Measurements from ENCODE around the gene HTT-AS. TPM values are rescaled to one million over a fixed set of nuclear protein-coding genes. Genes with fewer than 3 reads are reported as not detected.

The HTT-AS gene
- total and polyA plus RNA-seq, 5 donors: not detected

DNA sequence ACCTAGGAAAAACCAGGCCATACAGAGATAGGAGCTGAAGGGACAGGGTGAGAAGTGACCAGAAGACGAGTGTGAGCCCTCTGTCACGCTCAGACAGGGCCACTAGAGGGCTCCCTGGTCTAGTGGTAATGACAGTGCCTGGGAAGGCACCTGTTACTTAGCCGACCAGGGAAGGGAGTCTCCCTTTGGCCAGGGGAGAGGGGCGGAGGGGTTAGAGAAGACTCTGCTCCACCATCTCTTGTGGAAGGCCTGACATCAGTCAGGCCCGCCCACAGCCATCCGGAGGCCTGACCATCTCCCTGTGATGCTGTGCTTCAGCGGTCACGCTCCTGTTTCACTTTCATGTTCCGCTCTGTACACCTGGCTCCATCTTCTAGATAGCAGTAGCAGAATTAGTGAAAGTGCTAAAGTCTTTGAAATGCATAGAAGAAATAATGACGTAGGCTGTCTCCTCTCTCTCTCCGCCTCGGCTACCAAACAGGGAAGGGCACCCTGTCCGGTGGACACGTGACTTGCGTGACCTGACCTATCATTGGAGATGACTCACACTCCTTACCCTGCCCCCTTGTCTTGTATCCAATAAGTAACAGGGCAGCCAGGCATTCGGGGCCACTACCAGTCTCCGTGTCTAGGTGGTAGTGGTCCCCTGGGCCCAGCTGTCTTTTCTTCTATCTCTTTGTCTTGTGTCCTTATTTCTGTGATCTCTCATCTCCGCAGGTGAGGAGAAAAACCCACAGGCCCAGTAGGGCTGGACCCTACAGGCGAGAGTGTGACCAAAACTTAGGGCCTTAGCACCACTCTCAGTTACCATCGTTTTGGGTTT is 26.7 kb downstream of the HTT-AS start:
- H3K27ac ChIP-seq (ENCODE audit: low read length): no peak overlapping the region
- 57% methylated on average over 20 of the region's 20 CpGs for WGBS
- intact Hi-C loops (cut with DNase I): no loop called here
- DNase-seq (peak; percentile 56 to 86 (median 75)), ATAC-seq (peak; percentile 60 to 61)
- no peak overlapping the region for H3K4me3 ChIP-seq (ENCODE audit: low read length)
- H3K4me1 ChIP-seq (ENCODE audit: control insufficient read depth, insufficient read depth, low read length): peaks cover under 1% of the 10 kb centered on the region
- H3K9me3 ChIP-seq (ENCODE audit: control insufficient read depth, low read length): no peaks in the 10 kb centered on the region
- H3K27me3 ChIP-seq (ENCODE audit: control insufficient read depth, insufficient read depth): no peaks in the 10 kb centered on the region

DNA sequence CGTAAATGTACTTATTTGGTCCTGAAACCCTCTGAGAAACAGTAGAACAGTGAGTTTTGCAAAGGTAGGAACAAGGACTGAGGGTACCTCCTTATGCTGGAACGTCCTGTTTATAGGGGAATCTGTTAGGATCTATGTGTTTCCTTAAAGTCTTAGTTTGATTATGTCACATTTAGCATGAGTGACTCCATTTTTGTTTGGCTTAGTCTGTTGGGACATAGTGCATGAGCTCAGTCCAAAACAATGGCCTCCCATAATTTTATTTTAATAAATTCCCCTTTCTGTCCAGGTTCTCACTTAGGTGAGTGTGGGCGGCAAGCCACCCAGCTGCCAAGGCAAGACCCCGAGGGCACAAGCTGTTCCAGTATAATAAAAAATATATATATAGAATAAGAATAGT is 27.7 kb downstream of the HTT-AS start:
- 82% methylated on average over 4 of the region's 4 CpGs for whole genome bisulfite sequencing
- Histone ChIP-seq H3K9me3 (ENCODE audit: control insufficient read depth, low read length) (no peaks in the 10 kb centered on the region), H3K4me3 (ENCODE audit: low read length) (no peak overlapping the region), H3K27ac (ENCODE audit: low read length) (no peak overlapping the region), H3K27me3 (ENCODE audit: control insufficient read depth, insufficient read depth) (no peaks in the 10 kb centered on the region), H3K4me1 (ENCODE audit: control insufficient read depth, insufficient read depth, low read length) (peaks cover 2% of the 10 kb centered on the region)
- intact Hi-C loops (cut with DNase I): no loop called here
- ATAC-seq: no peak
- DNase-seq: peak in 1 of 3 donors; percentile 32

DNA sequence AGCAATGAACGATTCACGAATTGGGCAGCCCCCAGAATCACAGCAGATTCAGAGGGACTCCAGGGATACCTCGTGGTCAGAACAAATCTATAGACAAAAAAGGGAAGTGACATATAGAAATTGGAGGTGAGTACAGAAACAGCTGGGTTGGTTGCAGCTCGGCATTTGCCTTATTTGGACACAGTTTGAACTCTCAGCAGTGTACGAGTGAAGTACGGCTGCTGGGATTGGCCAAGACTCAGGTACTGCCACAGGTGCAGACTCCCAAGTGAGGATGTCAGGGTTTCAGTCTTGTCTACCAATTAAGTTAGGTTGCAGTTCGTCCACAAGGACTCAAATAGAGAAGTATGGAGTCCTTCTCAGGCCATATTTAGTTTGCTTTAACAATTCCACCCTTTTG is 28.2 kb downstream of the HTT-AS start:
- Histone ChIP-seq H3K9me3 (ENCODE audit: control insufficient read depth, low read length) (no peaks in the 10 kb centered on the region), H3K27me3 (ENCODE audit: control insufficient read depth, insufficient read depth) (no peaks in the 10 kb centered on the region), H3K4me1 (ENCODE audit: control insufficient read depth, insufficient read depth, low read length) (peaks cover 2% of the 10 kb centered on the region), H3K4me3 (ENCODE audit: low read length) (no peak overlapping the region), H3K27ac (ENCODE audit: low read length) (no peak overlapping the region)
- ATAC-seq (no peak), DNase-seq (peak in 1 of 3 donors; percentile 3)
- intact Hi-C loops (cut with DNase I): no loop called here
- 74% methylated on average over 7 of the region's 7 CpGs for WGBS

DNA sequence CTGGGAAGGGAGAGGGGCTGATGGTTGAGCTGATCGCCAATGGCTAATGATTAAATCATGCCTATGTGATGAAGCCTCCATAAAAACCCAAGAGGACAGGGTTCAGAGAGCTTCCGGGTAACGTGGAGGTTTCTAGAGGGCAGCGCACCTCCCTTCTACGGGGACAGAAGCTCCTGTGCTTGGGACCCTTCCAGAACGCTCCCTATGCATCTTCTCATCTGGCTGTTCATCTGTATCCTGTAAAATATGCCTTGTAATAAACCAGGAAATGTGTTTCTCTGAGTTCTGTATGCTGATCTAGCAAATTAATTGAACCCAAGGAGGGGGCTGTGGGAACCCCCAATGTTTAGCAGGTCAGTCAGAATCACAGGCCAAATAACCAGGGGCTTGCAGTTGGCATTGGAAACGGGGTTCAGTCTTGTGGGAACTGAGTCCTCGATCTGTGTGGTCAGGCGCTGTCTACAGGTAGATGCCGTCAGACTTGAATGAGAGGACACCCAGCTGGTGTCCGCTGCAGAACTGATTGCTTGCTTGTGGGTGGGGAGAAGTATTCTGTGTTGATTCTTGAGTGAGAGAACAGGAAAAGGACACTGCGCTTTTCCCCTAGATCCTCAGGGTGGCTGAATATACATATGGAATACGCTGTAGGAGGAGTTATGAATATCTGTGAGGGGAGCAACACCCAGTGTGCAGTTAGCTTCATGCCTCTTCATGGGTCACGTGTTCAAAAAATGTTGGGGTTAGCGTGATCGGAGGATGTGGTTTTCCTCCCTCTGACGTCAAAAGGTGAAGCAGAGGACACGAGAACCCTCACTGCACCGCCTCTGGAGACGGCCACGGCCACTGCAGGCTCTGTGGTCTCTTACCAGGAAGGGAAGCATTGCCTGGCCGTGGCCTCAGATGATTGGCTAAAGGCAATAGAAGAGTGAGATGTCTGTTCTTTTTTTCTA is 29.2 kb downstream of the HTT-AS start:
- H3K27ac ChIP-seq (ENCODE audit: low read length): no peak overlapping the region
- DNase-seq (peak in 2 of 3 donors; percentile 82 to 87), ATAC-seq (no peak)
- H3K4me1 ChIP-seq (ENCODE audit: control insufficient read depth, insufficient read depth, low read length): peaks cover 2% of the 10 kb centered on the region
- intact Hi-C loops (cut with DNase I): no loop called here
- no peaks in the 10 kb centered on the region for H3K9me3 ChIP-seq (ENCODE audit: control insufficient read depth, low read length)
- no peak overlapping the region for H3K4me3 ChIP-seq (ENCODE audit: low read length)
- WGBS: 71% methylated on average over 22 of the region's 22 CpGs
- H3K27me3 ChIP-seq (ENCODE audit: control insufficient read depth, insufficient read depth): no peaks in the 10 kb centered on the region

DNA sequence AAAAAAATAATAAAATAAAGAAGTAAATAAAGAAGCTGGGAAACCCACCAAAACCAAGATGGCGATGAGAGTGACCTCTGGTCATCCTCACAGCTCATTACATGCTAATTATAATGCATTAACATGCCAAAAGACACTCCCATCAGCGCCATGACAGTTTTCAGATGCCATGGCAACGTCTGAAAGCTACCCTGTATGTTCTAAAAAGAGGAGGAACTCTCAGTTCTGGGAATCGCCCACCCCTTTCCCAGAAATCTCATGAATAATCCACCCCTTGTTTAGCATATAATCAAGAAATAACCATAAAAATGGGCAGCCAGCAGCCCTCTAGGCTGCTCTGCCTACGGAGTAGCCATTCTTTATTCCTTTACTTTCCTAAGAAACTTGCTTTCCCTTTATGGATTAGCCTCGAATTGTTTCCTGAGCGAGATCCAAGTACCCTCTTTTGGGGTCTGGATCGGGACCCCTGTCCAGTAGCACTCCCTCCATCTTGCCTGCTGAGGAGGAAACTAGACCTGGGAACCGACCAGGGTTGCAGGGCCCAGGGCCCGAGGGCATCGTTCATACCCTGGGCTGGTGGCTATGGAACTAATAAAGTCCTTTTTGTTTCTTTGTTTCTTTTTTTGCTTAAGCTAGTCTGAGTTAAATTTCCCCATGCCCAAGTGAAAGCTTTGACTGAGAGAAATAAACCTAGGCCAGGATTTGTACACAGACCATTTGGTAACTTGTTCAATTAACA is 30.9 kb downstream of the HTT-AS start:
- peaks cover 2% of the 10 kb centered on the region for H3K4me1 ChIP-seq (ENCODE audit: control insufficient read depth, insufficient read depth, low read length)
- ATAC-seq (no peak), DNase-seq (no peak)
- 88% methylated on average over 11 of the region's 11 CpGs for WGBS
- intact Hi-C loops (cut with DNase I): no loop called here
- no peaks in the 10 kb centered on the region for H3K27me3 ChIP-seq (ENCODE audit: control insufficient read depth, insufficient read depth)
- H3K27ac ChIP-seq (ENCODE audit: low read length): no peak overlapping the region
- H3K9me3 ChIP-seq (ENCODE audit: control insufficient read depth, low read length): no peaks in the 10 kb centered on the region
- H3K4me3 ChIP-seq (ENCODE audit: low read length): no peak overlapping the region

DNA sequence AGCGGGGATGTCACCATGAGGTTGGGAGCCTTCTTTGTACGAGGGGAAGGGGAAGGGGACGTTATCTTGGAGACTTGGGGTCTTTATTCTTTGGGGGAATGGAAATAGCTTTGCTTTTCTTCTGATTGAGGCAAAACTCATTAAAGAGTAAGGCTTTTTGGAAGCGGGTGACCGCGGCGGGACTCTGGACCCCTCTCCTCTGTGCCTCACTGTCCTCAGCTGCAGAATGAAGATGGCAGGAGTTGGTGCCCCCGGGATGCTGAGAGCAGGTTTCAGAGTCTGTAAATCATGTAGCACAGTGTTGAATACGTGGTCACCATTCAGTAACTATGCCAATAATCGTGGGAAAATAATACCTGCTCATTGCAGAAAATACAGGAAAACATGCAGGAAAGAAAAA is 32.1 kb downstream of the HTT-AS start:
- no peak for DNase-seq
- no peaks in the 10 kb centered on the region for H3K27me3 ChIP-seq (ENCODE audit: control insufficient read depth, insufficient read depth)

DNA sequence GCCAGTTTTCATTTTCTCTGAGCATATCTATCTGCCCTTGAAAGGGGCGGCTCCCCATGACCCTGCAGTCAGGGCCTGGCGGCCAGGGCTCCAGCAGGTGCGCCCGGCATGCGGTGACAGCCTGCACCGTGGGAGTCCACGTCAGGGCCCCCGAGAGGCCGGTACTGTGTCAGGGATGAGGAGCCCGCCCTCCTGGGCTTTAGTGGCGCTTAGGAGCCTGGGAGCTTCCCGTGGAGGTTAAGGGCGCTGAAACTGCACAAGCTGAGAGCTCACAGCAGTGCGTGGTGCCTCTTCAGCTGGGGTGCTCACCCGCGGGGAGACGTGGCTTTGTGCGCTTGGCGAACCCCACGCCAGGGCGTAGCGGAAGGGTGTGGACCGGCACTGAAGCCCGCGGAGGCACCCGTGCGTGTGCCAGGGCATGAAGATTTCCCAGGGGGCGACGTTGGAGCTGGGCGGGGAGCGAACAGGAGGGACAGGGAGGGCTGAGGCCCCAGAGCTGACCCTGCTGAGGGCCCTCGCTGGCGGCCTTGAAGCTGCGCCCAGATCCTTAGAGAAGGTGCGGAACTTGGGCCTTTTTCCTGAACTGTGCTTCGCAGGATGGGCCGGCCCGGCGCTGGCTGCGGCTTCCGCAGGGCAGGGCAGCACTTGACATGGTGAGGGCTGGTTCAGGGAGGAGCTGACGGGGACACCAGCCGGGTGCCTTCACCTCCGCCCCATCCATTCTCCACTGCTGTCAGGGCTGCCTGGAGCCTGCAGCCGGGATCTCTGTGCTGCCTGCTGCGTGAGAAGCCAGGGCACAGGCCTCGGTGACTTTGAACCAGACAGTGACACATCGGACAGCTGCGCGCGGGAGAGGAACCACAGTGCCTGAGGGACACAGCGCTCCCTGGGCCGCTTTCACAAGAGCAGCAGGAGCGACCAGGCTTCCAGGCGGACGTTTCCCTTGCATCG is 32.9 kb downstream of the HTT-AS start:
- H3K4me1 ChIP-seq (ENCODE audit: control insufficient read depth, insufficient read depth, low read length): peaks cover 6% of the 10 kb centered on the region
- intact Hi-C loops (cut with DNase I): no loop called here
- peak overlapping the region; percentile 37 for H3K27ac ChIP-seq (ENCODE audit: low read length)

More for the DNA sequence above, 32.1 kb downstream of the HTT-AS start:
- intact Hi-C loops (cut with DNase I): no loop called here
- no peak overlapping the region for H3K27ac ChIP-seq (ENCODE audit: low read length)
- H3K9me3 ChIP-seq (ENCODE audit: control insufficient read depth, low read length): no peaks in the 10 kb centered on the region
- H3K4me1 ChIP-seq (ENCODE audit: control insufficient read depth, insufficient read depth, low read length): peaks cover 6% of the 10 kb centered on the region
- H3K4me3 ChIP-seq (ENCODE audit: low read length): peak overlapping the region; percentile 38
- WGBS: 54% methylated on average over 10 of the region's 10 CpGs
- no peak for ATAC-seq

DNA sequence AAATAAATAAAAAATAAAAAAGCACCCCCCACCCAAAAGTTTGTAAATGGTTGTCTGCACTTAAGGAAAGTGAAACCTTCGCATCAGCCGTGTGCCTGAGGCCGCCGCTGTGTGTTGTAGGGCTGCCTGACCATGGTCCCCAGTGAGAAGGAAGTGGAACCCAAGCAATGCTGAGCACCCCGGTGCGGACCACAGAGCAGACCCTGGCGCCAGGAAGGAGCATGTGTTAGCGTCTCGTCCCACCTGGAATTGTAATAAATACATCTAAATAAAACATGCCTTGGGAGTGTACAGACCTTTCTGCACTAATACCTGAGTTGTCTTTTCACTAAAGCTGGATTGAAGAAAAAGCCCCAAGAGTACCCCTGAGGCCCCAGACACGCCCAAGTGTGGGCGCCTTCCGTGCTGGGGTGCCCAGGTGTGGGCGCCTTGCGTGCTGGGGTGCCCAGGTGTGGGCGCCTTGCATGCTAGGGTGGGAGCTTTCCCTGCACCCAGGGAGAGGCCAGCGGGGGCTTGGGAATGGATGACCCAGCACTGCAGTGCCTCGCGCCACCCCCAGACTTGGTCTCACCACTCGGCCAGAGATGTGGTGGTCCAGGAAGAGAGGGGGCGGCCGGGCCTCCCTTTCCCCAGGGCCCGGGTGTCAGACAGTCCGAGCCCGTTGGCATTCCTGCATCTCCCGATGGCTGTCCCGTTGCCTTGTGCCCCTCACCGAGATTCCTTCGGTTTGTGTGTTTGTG is 33.7 kb downstream of the HTT-AS start:
- H3K27me3 ChIP-seq (ENCODE audit: control insufficient read depth, insufficient read depth): no peaks in the 10 kb centered on the region
- peak in 1 of 3 donors; percentile 50 for DNase-seq
- H3K27ac ChIP-seq (ENCODE audit: low read length): no peak overlapping the region
- WGBS: 88% methylated on average over 28 of the region's 28 CpGs
- ATAC-seq: no peak
- no peaks in the 10 kb centered on the region for H3K9me3 ChIP-seq (ENCODE audit: control insufficient read depth, low read length)
- intact Hi-C loops (cut with DNase I): no loop called here
- no peak overlapping the region for H3K4me3 ChIP-seq (ENCODE audit: low read length)
- H3K4me1 ChIP-seq (ENCODE audit: control insufficient read depth, insufficient read depth, low read length): peaks cover 6% of the 10 kb centered on the region

More for the DNA sequence above, 32.9 kb downstream of the HTT-AS start:
- H3K4me3 ChIP-seq (ENCODE audit: low read length): peak overlapping the region; percentile 38
- WGBS: 33% methylated on average over 57 of the region's 57 CpGs
- ATAC-seq (peak; percentile 79 to 82), DNase-seq (peak; percentile 73 to 88 (median 86))
- no peaks in the 10 kb centered on the region for H3K27me3 ChIP-seq (ENCODE audit: control insufficient read depth, insufficient read depth)
- H3K9me3 ChIP-seq (ENCODE audit: control insufficient read depth, low read length): no peaks in the 10 kb centered on the region

DNA sequence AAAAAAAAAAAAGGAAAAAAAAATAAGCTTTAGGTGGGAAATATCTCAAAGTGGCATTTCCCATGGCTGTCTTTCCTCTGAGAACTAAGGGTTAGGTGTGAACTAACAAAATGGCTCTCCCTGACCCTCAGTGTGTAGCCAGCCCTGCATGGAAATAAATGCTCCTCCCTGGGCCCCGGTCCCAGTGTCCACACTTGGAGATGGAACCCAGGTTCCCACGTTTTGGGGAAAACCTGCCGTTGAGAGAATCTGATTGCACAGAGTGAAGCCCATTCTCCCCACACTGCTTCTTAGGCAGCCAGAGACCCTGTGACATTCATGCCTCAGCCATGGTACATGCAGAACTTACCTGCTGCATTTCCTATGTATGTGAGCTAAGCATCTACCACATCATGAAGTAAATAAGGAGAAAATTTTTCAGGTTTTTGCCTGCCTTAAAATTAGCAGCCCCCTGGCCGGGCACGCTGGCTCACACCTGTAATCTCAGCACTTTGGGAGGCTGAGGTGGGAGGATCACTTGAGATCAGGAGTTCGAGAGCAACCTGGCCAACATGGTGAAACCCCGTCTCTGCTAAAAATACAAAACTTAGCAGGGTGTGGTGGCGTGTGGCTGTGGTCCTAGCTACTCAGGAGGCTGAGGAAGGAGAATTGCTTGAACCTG is 34.5 kb downstream of the HTT-AS start:
- H3K27me3 ChIP-seq (ENCODE audit: control insufficient read depth, insufficient read depth): no peaks in the 10 kb centered on the region
- WGBS: 88% methylated on average over 8 of the region's 8 CpGs
- DNase-seq: no peak
- no peak overlapping the region for H3K4me3 ChIP-seq (ENCODE audit: low read length)
- no peaks in the 10 kb centered on the region for H3K9me3 ChIP-seq (ENCODE audit: control insufficient read depth, low read length)
- H3K27ac ChIP-seq (ENCODE audit: low read length): no peak overlapping the region
- no peak for ATAC-seq
- H3K4me1 ChIP-seq (ENCODE audit: control insufficient read depth, insufficient read depth, low read length): peaks cover 6% of the 10 kb centered on the region
- intact Hi-C loops (cut with DNase I): loop anchor here in 2 of 4 donors (5.0 to 10.0 kb wide), 2 partner anchors 283 to 285 kb away; partner anchors contain the start of gene TNIP2 (in 2 of the 2)

Measured in right cardiac atrium (tissue), 5 donors.